GM23248 (cell line): Measurements from ENCODE around the gene SERBP1.

Experiments used
- EZH2 ChIP-seq: fragments of 200-600 bp; sonication (generic); IDR thresholded peaks from 2 replicates; pipeline ENCODE4 v1.6.1; 2018; ENCODE audit warnings: antibody characterized with exemption, mild to moderate bottlenecking; ENCODE audit not compliant: insufficient read depth, poor library complexity, severe bottlenecking
- EZH2phosphoT487 ChIP-seq: fragments of 200-600 bp; sonication (generic); IDR thresholded peaks from 2 replicates; pipeline ENCODE4 v1.6.1; 2018; ENCODE audit warnings: antibody characterized with exemption, moderate library complexity, mild to moderate bottlenecking, low read depth; ENCODE audit not compliant: insufficient read depth

GRCh38 chr1:67476006-67476482 is 45.8 kb upstream of the SERBP1 start:
- TF ChIP-seq EZH2 (no peak), EZH2phosphoT487 (no peak)
